Fibroblast of skin of scalp (primary cell): ENCODE results near the gene RBCK1.
"Not testable (repeated sequence)": the region's sequence is repeated elsewhere in the genome, so short reads cannot be mapped to it uniquely, and the experiment has no call there.

Source experiments
- DNase-seq: peaks from one replicate; pipeline ENCODE4 v3.0.0-alpha.2; 2013

RBCK1 gene

DNA sequence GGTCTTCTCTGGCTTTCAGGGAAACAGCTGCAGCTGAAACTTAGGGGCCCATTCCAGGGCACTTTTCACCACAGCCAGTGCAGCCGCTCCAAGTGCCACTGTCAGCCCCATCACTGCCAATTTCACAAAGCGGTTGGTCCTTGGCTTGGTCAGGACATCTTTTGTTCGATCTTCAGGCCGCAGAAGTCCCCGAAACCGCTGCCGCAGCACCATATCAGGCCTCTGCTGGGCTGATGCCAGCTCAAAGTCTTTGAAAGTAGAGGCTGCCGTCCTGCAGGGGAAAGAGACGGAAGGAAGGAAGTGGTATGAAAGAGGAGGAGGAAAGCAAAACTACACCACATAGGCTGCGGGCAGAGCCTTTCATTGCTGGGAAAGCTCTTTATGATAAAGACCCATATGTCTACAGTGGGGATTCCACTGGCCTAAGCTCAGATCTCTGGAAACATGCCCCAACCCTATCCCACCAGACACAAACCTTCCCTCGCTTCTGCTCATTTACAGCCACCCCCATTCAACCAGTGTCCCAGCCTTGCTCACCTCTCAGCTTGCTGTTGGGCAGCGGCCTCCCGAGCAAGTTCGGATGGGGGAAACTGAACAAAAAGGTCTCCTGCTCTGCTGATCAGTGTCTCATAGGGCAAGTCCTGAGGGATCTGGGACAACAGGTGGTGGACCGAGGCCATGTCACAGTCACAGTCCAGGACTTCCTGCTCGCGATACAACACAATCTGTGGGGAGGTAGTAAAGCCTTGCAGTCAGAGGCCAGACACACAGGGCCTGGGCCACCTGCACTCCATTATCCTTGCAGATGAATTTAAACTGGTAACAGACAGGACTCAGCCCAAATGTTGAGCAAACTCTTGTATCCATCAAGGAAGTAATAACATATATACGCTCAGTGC, 30.7 kb downstream of the RBCK1 start:
- DNase-seq: no peak

DNA sequence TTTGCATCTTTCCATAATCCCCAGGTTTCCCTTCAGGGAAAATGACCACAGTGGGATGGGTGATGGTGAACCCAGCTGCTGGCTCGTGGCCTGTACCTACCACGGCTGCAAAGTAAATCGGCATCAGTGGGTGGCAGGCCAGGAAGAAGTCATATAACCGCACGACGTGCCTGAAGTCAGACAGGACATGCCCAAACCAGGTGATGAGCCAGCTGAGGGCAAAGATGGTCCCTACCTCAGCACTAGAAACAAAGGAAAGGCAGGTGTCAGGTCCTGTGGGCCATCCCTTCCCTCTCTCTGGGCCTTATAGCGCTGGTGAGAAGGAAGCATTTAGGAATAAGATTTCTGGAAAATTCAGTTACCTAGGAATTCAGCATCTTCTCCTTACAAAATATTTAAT, 32.0 kb downstream of the RBCK1 start:
- DNase-seq: no peak

DNA sequence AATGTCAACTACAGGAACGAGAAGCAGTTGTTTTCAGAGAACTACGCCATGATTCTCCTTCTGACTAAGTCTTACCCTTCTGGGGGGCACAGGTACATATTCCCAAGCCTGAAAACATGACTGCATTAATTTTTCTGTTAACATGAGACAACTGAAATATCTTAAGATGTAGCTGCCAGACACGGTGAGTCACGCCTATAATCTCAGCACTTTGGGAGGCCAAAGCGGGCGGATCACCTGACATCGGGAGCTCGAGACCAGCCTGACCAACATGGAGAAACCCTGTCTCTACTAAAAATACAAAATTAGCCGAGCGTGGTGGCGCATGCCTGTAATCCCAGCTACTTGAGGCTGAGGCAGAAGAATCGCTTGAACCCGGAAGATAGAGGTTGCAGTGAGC, 32.5 kb downstream of the RBCK1 start:
- DNase-seq: no peak

DNA sequence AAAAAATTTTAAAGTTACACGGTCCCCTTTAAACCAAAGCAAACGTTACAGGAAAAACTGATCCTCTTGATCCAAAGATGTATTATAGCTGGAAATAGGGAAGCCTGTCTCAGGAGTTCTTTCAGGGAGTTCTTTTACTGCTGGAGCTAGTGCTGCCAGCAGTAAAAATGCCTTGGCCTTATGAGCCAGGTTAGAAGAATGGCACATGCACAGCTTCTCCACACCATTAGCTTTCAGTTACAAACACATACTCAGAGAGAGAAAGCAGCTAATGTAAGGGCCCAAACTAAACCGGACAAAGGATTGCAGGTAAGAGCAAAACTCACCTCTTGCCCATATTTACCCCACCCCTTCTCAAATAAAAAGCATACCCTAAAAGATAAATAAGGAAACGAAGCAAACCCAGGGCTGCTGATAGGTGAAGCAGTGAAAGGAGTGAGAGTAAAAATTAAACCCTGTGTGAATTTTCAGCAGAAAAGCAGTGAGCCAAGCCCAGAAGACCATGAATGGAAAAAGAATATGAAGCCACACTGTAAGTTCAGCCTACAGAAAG, 35.2 kb downstream of the RBCK1 start:
- DNase-seq: no peak

DNA sequence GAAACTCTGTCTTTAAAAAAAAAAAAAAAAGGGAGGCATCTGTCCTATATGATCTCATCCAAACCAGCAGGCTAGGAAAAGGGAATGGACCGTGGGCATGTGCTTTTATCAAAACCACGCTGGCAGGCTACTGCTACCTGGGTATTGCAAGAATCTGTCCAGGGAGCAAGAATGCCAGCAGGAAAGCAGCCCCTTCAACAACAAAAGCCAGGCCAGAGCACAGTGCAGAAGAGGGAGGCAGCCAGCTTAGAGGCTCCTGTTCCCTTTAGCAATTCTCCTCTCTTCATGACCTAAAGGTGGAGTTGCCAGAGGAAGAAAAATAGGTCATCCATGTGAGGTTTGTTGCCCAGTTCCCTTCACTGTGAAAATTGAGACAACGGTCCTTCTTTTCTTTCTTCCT, 36.0 kb downstream of the RBCK1 start:
- no peak for DNase-seq

DNA sequence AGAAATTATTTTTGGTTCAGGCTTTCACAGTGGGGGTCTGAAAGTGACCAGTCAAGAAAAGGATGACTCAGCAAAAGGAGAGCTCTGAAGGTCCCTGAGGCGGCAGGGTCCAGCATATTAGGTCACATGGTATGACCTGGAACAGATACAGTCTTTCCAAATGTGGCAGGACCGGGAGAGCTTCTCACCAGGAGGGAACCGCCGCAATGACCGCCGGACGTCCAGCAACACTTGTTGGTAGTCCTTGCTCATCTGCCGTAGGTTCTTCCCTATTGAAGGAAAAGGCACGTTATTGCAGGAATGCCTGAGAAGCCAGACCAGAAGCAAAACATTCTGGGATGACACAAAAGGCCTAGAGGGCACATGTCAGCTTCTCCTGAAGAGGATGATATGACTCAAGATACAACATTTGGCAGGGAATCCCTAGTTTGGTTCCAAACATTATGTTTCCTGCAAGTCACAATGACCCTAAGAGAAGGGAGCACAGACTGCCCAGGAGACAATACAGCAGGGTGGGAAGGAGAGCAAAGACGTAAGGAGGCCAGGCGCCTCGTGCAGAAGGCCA, 36.8 kb downstream of the RBCK1 start:
- peak; percentile 43 for DNase-seq

DNA sequence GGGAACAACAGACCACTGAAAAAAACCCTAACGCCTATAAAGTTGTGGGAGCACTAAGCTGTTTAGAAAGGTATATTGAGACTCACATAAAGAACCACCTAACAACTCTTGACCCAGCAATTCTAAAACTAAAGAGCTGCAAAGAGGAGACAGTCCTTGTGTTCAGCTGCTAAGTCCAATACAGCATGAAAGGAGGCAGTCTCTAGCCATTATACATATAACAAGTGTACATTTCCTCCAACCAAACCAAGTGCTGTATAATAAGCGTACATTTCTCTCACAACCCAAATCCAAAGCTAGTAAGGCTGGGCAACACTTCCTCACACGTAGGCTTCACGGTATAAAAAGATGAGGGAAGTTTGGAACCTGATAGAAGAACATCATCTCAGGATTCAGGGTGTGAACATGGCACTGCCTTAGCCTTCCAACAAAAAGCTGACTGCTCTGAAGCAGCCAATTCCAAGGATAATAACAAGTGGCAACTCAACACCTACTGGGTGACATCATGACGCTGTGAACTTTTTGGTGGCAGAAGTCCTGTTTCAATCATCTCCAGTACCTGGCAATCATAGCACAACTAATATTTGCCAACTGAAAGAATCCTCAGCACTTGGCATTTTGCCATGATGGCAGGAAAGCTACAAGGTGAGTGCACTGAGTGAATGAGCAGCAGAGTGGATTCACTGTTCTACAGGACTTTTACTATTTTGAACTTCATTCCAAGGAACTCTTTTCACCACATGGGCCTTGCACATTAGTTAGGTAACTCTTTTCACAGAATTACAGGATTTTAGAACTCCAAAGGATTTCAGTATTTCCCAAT, 37.6 kb downstream of the RBCK1 start:
- no peak for DNase-seq

DNA sequence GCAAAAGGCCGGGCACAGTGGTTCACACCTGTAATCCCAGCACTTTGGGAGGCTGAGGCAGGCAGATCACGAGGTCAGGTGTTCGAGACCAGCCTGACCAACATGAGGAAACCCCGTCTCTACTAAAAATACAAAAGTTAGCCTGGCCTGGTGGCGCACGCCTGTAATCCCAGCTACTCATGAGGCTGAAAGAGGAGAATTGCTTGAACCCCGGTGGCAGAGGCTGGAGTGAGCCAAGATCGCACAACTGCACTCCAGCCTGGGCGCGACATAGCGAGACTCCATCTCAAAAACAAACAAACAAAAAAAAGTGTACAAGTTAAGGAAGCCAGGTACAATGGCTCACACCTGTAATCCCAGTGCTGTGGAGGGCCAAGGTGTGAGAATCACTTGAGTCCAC, 43.9 kb downstream of the RBCK1 start:
- DNase-seq: not testable (repeated sequence)

DNA sequence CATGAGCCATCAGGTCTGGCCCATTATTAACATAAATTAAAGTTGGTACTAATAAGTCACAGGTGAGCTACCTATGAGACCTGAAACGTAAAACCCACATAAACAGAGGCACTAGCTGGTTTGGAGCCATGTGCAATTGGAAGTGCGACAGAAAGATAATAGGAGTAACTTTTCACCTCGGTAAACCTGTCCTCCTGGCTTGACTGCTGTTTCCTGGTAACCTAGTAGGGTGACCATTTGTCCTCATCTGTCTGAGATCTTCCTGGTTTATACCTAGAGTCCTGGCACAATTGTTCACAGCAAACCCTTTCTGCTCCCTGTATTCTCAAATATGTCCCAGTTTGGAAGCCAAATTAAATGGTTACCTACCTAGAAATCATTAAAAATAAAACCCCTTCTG, 46.9 kb downstream of the RBCK1 start:
- no peak for DNase-seq

DNA sequence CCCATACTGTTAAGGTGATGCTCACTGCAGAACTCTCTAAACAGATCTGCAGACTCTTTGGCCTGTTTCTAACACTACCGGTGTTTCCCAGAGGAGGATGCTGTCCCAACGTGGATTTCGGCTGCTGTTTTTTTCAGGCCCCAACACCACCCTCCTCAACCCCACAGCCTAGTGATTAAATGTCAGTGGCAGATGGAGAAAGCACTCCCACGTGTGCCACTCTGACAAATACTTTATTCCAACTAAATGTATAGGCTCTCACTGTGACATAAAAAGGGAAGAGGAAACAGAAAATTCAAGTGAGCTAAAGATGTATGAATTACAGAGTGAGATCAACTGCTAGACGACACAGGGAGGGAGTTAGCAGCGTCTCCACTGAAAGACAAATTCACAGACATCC, 50.7 kb downstream of the RBCK1 start:
- no peak for DNase-seq

DNA sequence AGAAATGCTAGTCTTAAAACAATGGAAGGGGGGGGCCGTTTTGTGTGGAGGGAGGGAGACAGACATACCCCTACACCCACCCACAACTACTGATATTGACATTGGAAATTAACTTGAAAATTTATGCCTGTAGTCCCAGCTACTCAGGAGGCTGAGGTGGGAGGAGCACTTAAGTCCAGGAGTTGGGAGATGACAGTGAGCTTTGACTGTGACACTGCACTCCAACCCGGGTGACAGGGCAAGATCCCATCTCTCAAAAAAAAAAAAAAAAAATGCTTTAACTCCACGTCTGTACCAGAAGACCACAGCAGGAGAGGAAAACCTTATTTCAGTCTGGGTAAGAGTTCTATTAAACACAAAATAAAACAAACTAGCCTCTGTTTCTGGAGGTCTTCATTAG, 52.1 kb downstream of the RBCK1 start:
- DNase-seq: no peak

DNA sequence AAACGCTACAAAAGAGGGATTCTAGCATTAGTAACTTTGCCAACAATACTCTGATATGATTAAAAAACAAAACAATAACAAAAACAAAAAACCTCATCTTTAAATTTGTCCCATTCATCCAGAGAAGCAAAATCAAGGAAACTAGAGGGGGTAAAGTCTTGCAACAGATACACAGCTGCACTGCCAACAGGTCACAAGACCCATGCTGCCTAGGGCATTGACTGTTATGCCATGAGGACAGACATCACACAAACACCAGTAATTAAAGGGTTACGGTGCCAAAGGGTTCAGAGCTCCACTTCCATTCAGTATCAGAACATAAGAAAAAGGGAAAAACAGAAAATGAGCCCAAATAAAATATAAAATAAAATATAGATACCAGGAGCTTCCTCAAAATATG, 52.6 kb downstream of the RBCK1 start:
- DNase-seq: no peak

DNA sequence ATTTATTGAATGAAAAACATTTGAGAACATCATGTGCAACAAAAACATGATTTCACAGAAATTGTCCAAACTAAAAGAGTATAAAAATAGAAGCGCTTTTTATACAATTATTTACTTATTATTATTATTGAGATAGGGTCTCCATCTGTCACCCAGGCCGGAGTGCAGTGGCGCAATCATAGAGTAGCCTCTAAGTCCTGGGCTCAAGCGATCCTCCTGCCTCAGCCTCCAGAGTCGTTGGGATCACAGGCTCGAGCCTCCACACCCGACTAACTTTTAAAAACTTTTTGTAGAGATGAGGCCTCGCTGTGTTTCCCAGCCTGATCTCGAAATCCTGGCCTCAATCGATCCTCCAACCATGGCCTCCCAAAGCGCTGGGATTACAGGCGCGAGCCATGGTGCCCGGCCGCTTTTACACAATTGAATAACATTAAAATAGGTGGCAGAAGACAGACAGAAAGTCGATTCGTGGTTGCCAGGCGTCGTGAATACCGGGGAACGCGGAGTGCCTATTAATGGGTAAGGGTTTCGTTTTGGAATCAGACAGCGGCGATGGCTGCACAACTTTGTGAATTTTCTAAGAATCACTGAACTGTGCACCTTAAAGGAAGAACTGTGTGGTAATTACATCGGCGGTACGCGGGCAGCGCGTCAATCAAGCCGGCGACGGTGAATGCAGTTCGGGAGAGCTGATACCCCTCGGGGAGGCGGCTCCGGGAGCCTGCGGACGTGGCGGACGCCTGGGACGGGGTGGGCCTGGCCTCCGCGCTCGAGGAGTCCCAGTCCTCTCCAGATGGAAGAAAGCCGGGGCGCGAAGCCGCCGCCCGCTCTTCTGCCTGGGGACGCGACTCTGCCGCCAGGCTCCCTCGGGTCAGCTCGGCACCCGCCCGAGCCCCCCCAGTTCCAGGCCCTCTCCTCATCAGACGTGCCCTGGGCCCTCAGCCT, 53.4 kb downstream of the RBCK1 start:
- peak; percentile 59 for DNase-seq

DNA sequence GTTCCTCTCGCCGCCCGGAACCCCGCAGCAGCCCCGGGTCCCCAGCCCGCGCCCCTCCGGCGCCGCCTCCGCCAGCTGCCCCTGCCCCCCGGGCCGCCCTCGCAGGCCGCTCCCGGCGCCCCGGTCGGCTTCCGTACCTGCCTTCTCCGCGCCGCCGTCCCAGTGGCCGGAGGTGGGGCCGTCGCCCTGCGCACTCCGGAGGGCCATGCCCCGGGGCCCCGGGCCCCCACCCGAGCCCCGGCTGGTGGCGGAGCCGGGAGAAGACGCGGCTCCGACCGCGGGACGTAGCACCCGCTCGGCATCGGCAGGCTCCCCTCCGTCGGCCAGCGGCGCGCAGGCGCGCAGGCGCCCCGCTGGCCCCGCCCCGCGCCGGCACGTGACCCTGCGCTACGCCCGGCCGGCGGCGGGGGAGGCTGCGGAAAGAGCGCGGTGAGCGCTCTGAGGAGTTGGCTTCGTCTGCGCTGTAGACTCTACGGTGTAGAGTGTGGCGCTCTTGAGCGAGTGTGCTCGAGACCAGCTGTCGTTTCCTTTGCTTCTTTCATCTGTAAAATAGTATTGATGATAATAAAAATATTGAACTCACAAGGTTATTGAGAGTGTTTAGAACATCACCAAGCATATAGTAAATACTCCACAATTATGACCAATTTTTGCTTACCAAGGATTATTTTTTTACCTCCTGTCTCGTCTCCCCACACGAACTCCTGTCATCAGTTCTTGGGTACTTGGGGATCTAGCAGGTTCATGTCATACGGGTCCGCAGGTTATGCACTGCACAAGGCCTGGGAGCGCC, 54.3 kb downstream of the RBCK1 start, which contains the start of gene TBC1D20:
TBC1D20 (minus strand) TSS at position 335 of the 793 bp plus-strand sequence; CDS start at position 207, 128 bp downstream.
- peak; percentile 89 for DNase-seq

DNA sequence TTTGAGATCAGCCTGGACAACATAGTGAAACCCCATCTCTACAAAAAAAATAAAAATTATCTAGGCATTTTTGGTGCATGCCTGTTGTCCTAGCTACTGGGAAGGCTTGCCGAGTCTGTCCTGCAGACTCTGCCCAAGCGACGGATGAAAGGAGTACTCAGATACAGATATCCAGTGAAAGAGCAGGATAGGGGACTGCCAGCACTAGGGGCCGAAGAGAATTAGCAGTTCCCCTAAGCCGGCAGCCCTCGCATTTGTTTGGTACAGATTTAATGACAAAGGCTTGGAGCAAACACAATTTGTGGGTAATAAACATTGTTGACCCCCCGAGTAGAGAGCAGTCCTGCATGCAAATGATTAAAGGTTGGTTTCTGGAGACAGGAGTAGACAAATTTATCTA, 59.7 kb downstream of the RBCK1 start:
- no peak for DNase-seq

DNA sequence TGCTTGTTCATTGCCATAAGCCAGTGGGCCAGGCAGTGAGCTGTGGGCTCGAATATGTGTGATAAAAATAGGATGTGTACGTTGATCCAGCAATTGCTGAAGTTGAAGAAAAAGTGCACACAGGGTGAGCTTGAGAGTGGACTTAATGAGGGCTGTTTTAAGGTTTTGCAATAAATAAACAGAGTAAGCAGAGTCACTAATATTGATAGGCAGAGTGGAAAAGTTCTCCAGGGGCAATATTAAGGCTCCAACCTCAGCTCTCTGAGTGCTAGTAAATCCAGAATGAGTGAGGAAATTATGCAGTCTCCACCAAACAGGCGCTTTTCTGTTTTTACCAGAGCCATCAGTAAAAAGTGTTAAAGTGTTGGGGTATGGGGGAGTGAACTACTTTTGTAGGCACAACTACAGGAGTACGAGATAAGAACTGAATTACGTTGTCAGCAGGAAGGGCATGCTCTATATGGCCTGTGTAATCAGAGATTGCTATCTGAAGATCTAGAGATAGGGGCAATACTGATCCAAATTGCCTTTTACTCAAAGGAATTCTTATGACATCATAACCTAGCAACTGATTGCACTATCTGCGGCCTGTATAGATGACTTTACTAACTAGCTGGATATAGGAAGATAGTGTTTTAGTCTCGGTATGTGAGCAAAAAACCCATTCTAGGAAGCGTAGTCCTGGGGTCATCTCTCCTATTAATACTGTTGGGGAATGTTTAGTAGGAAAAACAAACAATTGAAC, 61.8 kb downstream of the RBCK1 start:
- DNase-seq: no peak

DNA sequence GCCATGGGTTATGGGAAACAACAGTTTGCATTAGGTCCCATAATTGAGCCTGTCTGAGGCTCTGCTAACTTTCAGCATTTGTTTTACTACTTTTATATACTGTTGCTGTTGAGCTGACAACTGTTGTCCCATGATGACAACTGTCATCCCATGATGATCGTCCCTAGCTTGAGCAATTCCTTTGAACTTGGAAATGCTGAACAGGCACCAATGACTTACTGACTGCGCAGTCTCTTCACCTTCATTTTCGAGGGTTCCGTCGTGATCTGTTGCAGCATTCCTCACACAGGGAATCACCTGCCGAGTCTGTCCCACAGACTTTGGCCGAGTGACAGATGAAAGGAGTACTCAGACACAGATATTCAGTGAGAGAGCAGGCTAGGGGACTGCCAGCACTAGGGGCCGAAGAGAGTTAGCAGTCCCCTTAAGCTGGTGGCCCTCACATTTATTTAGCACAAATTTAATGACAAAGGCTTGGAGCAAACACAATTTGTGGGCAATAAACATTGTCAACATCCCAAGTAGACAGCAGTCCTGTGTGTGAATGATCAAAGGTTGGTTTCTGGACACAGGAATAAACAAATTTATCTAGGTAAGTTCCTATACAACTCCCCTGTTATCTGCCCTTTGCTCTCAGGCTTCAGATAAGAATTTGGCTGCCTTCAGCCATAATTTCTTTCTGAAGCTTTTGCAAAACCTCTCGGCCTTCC, 64.2 kb downstream of the RBCK1 start:
- no peak for DNase-seq

DNA sequence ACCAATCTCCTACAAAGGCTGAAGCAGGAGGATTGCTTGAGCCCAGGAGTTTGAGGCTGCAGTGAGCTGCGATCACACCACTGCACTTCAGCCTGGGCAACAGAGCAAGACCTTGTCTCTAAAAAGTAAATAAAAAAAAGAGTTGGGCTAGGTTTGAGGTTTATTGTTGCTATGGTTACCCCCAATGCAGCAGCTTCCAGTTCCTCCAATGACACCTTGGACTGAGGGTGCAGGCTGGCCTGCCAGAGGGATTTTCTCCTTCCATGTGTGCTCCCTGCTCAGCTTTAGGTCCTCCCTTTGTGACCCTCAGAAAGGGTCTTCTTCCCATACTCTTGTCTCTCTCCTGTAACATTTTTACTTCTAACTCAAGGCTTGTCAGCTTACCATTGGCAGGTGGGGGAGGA, 64.8 kb downstream of the RBCK1 start:
- DNase-seq: no peak

DNA sequence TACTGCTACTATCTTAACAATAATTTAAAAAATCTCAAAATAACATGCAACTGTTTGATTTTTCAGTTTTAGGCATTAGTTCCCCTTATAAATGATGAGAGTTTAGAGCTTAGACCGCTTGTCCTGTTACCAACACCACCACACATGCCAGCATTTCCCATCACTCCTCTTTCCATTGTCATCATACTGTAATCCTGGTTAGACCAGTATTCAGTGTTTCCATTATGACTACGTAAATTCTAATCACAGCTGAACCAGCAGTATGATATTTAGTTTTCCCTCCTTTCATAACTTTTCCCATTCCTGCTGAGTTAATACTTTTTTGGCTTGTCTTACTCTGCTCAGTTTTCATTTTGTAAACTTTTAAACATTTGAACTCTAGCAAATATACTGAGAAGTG, 66.5 kb downstream of the RBCK1 start:
- no peak for DNase-seq
